Measurements from ENCODE around the gene TSPAN18. TPM values are rescaled to one million over a fixed set of nuclear protein-coding genes. Genes with fewer than 3 reads are reported as not detected.
A peak's percentile ranks its signal among the peaks of the same experiment; 100 is the strongest.

TSPAN18 gene
- total and polyA plus RNA-seq, 2 experiments from 2014 or later = 0.20 to 0.54 TPM

GRCh38 chr11:44947114-44947513, 220.4 kb downstream of the TSPAN18 start:
- no peak for DNase-seq
- Histone ChIP-seq H3K4me1 (ENCODE audit: insufficient read depth) (no peaks in the 10 kb centered on the region), H3F3A (ENCODE audit: insufficient read depth) (peaks cover 10% of the 10 kb centered on the region; the same call in 1 of the 2 replicates), H3K36me3 (ENCODE audit: low read depth) (no peaks in the 10 kb centered on the region), H3K4me2 (ENCODE audit: unreplicated experiment) (no peak overlapping the region), H3K9me2 (ENCODE audit: insufficient read depth) (no peaks in the 10 kb centered on the region), H4K20me1 (ENCODE audit: insufficient read depth) (no peaks in the 10 kb centered on the region; the same call in 1 of the 2 replicates), H3K4me3 (no peak overlapping the region), H2AFZ (no peak overlapping the region), H3K27me3 (replicated peaks; ENCODE audit: insufficient read depth) (no peaks in the 10 kb centered on the region), H3K27ac (no peak overlapping the region), H3K9me3 (ENCODE audit: low read depth) (no peaks in the 10 kb centered on the region), H3K79me2 (ENCODE audit: insufficient read depth) (peaks cover 33% of the 10 kb centered on the region), H3K9ac (no peak overlapping the region)
- in situ Hi-C loops (cut with MboI) = loop anchor here (10.0 to 25.0 kb wide), 3 partner anchors 148 to 840 kb away; partner anchors contain the start of gene SYT13
- WGBS, 2 experiments (ENCODE audit: low coverage in 1 of 2, low lambda C conversion rate in 2 of 2, missing lambda C conversion rate in 2 of 2) = 69 to 72% methylated on average over 7 to 9 of the region's 9 CpGs
- TF ChIP-seq EZH2 (IDR thresholded peaks at IDR 0.05; ENCODE audit: insufficient read depth, poor library complexity, severe bottlenecking) (no peak), EZH2phosphoT487 (IDR thresholded peaks at IDR 0.05; ENCODE audit: insufficient read depth, low read depth) (no peak)

- no peak overlapping the region for H3K9ac ChIP-seq
- H3K4me3 ChIP-seq = no peak overlapping the region
- no peak for TF ChIP-seq EZH2 (IDR thresholded peaks at IDR 0.05; ENCODE audit: insufficient read depth, poor library complexity, severe bottlenecking)
- no peak for TF ChIP-seq EZH2phosphoT487 (IDR thresholded peaks at IDR 0.05; ENCODE audit: insufficient read depth, low read depth)
- H3K79me2 ChIP-seq (ENCODE audit: insufficient read depth) = peaks cover 33% of the 10 kb centered on the region
- no peaks in the 10 kb centered on the region for H3K9me2 ChIP-seq (ENCODE audit: insufficient read depth)
- no peaks in the 10 kb centered on the region for H3K27me3 ChIP-seq (replicated peaks; ENCODE audit: insufficient read depth)
- no peak overlapping the region for H3K27ac ChIP-seq
- H3K36me3 ChIP-seq (ENCODE audit: low read depth) = no peaks in the 10 kb centered on the region
- H2AFZ ChIP-seq = no peak overlapping the region
- DNase-seq = no peak
- peaks cover 12% of the 10 kb centered on the region; the same call in 1 of the 2 replicates for H3F3A ChIP-seq (ENCODE audit: insufficient read depth)
- no peaks in the 10 kb centered on the region for H3K9me3 ChIP-seq (ENCODE audit: low read depth)
- H3K4me1 ChIP-seq (ENCODE audit: insufficient read depth) = no peaks in the 10 kb centered on the region
- in situ Hi-C loops (cut with MboI) = loop anchor here (10.0 to 25.0 kb wide), 3 partner anchors 147 to 839 kb away; partner anchors contain the start of gene SYT13
- 84 to 94% methylated on average over 3 of the region's 3 CpGs for WGBS, 2 experiments (ENCODE audit: low coverage in 1 of 2, low lambda C conversion rate in 2 of 2, missing lambda C conversion rate in 2 of 2)
- H3K4me2 ChIP-seq (ENCODE audit: unreplicated experiment) = no peak overlapping the region
- H4K20me1 ChIP-seq (ENCODE audit: insufficient read depth) = no peaks in the 10 kb centered on the region; the same call in 1 of the 2 replicates
Observed at GRCh38 chr11:44948155-44948554, 221.4 kb downstream of the TSPAN18 start.

- Histone ChIP-seq H3K27ac (no peak overlapping the region), H3K9me2 (ENCODE audit: insufficient read depth) (no peaks in the 10 kb centered on the region), H3F3A (ENCODE audit: insufficient read depth) (peaks cover 12% of the 10 kb centered on the region; the same call in 1 of the 2 replicates), H3K9ac (peak overlapping the region; percentile 81), H3K4me2 (ENCODE audit: unreplicated experiment) (peak overlapping the region; percentile 75), H3K27me3 (replicated peaks; ENCODE audit: insufficient read depth) (no peaks in the 10 kb centered on the region), H3K9me3 (ENCODE audit: low read depth) (no peaks in the 10 kb centered on the region), H2AFZ (peak overlapping the region; percentile 68), H3K4me3 (peak overlapping the region; percentile 84), H3K4me1 (ENCODE audit: insufficient read depth) (no peaks in the 10 kb centered on the region), H3K79me2 (ENCODE audit: insufficient read depth) (peaks cover 26% of the 10 kb centered on the region), H4K20me1 (ENCODE audit: insufficient read depth) (no peaks in the 10 kb centered on the region; the same call in 1 of the 2 replicates), H3K36me3 (ENCODE audit: low read depth) (no peaks in the 10 kb centered on the region)
- 12 to 20% methylated on average over 27 to 55 of the region's 57 CpGs for WGBS, 2 experiments (ENCODE audit: low coverage in 1 of 2, low lambda C conversion rate in 2 of 2, missing lambda C conversion rate in 2 of 2)
- in situ Hi-C loops (cut with MboI) = loop anchor here (10.0 to 25.0 kb wide), 3 partner anchors 145 to 838 kb away; partner anchors contain the start of gene SYT13
- DNase-seq = peak; percentile 61
- TF ChIP-seq EZH2 (IDR thresholded peaks at IDR 0.05; ENCODE audit: insufficient read depth, poor library complexity, severe bottlenecking) (no peak), EZH2phosphoT487 (IDR thresholded peaks at IDR 0.05; ENCODE audit: insufficient read depth, low read depth) (no peak)
Observed at GRCh38 chr11:44949160-44950030, 222.6 kb downstream of the TSPAN18 start.

- in situ Hi-C loops (cut with MboI) = no loop called here
- Histone ChIP-seq H2AFZ (peak overlapping the region; percentile 68), H3F3A (ENCODE audit: insufficient read depth) (peaks cover 12% of the 10 kb centered on the region; the same call in 1 of the 2 replicates), H3K36me3 (ENCODE audit: low read depth) (no peaks in the 10 kb centered on the region), H3K4me2 (ENCODE audit: unreplicated experiment) (peak overlapping the region; percentile 75), H3K9me3 (ENCODE audit: low read depth) (no peaks in the 10 kb centered on the region), H3K4me3 (peak overlapping the region; percentile 84), H3K27me3 (replicated peaks; ENCODE audit: insufficient read depth) (no peaks in the 10 kb centered on the region), H3K4me1 (ENCODE audit: insufficient read depth) (peaks cover 5% of the 10 kb centered on the region), H4K20me1 (ENCODE audit: insufficient read depth) (no peaks in the 10 kb centered on the region), H3K79me2 (ENCODE audit: insufficient read depth) (peaks cover 23% of the 10 kb centered on the region), H3K9me2 (ENCODE audit: insufficient read depth) (no peaks in the 10 kb centered on the region), H3K9ac (peak overlapping the region; percentile 81), H3K27ac (no peak overlapping the region)
- DNase-seq = peak; percentile 55
- no peak for TF ChIP-seq EZH2phosphoT487 (IDR thresholded peaks at IDR 0.05; ENCODE audit: insufficient read depth, low read depth)
- TF ChIP-seq EZH2 (IDR thresholded peaks at IDR 0.05; ENCODE audit: insufficient read depth, poor library complexity, severe bottlenecking) = no peak
- 1% methylated on average over 18 to 60 of the region's 63 CpGs for WGBS, 2 experiments (ENCODE audit: low coverage in 1 of 2, low lambda C conversion rate in 2 of 2, missing lambda C conversion rate in 2 of 2)
Observed at GRCh38 chr11:44950031-44950624, 223.4 kb downstream of the TSPAN18 start.

All from GM23248 (cell line).